ENCODE results near the gene ASMT. TPM values are rescaled to one million over a fixed set of nuclear protein-coding genes. Genes with fewer than 3 reads are reported as not detected.
A peak's percentile ranks its signal among the peaks of the same experiment; 100 is the strongest.

Gene ASMT
- total RNA-seq, 1 donor from 2014 or later = not detected

DNA sequence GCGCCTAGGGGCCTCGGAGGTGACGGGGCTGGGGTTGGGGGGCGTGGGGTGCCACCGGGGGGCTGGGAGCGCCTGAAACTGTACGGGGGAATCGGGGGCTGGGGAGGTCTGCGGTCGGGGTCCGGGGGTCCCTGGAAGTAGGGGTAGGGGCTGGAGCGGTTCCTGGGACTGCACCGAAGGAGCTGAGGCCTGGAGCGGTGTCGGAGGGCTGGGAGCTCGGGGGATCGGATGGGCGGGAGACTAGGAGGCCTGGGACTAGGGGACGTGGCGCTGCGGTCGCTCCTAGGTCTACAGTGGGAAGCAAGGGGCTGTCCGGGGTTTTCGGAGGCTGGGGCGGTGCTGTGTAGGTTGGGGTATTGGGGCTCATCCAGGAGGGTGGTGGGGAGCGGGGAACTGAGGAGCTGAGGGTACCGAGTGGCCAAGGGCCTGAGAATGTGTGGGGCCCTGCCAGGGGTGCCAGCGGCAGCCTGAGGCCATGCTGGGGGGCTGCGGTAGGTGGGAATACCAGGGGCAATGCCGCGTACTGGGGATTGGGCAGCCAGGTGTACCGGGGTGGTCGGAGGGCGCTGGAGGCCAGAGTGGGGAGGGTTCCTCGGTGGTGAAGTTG lies 22.9 kb upstream of the ASMT start:
- no peak for TF ChIP-seq CTCF (IDR thresholded peaks at IDR 0.05; ENCODE audit: insufficient read depth, low read length, poor library complexity, severe bottlenecking)
- no peak for DNase-seq (ENCODE audit: low read depth)
- no peaks in the 10 kb centered on the region for H3K27me3 ChIP-seq (ENCODE audit: control insufficient read depth, insufficient read depth, low read length)
- peak overlapping the region; percentile 97 for H3K4me3 ChIP-seq (ENCODE audit: low read depth, low read length)
- peaks cover 4% of the 10 kb centered on the region for H3K36me3 ChIP-seq (ENCODE audit: control insufficient read depth, insufficient read depth, low read length)

GRCh38 chrX:1592470-1593142 lies 22.3 kb upstream of the ASMT start:
- no peak for TF ChIP-seq CTCF (IDR thresholded peaks at IDR 0.05; ENCODE audit: insufficient read depth, low read length, poor library complexity, severe bottlenecking)
- H3K36me3 ChIP-seq (ENCODE audit: control insufficient read depth, insufficient read depth, low read length) = peaks cover 4% of the 10 kb centered on the region
- DNase-seq (ENCODE audit: low read depth) = no peak
- H3K4me3 ChIP-seq (ENCODE audit: low read depth, low read length) = peak overlapping the region; percentile 97
- H3K27me3 ChIP-seq (ENCODE audit: control insufficient read depth, insufficient read depth, low read length) = no peaks in the 10 kb centered on the region

DNA sequence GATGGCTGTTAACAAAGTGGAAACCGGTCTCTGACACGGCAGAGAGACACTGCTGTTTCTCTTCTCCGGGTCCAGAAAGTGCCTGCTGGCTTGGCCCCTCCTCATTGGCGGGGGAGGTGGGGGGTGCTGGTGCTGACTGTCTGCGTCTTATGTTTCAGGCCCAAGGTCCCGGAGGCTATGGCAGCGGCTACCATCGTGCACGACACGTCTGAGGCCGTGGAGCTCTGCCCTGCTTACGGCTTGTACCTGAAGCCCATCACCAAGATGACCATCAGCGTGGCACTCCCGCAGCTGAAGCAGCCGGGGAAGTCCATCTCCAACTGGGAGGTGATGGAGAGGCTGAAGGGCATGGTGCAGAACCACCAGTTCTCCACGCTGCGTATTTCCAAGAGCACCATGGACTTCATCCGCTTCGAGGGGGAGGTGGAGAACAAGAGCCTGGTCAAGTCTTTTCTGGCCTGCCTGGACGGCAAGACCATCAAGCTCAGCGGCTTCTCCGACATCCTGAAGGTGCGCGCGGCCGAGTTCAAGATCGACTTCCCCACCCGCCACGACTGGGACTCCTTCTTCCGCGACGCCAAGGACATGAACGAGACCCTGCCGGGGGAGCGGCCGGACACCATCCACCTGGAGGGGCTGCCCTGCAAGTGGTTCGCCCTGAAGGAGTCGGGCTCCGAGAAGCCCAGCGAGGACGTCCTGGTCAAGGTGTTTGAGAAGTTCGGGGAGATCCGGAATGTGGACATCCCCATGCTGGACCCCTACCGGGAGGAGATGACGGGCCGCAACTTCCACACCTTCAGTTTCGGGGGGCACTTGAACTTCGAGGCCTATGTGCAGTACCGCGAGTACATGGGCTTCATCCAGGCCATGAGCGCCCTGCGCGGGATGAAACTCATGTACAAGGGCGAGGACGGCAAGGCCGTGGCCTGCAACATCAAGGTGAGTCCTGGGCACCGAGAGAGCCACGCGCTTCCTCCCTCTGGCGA lies 21.3 kb upstream of the ASMT start:
- Histone ChIP-seq H3K4me3 (ENCODE audit: low read depth, low read length) (peak overlapping the region; percentile 97), H3K36me3 (ENCODE audit: control insufficient read depth, insufficient read depth, low read length) (peaks cover 4% of the 10 kb centered on the region), H3K27me3 (ENCODE audit: control insufficient read depth, insufficient read depth, low read length) (no peaks in the 10 kb centered on the region)
- no peak for DNase-seq (ENCODE audit: low read depth)
- no peak for TF ChIP-seq CTCF (IDR thresholded peaks at IDR 0.05; ENCODE audit: insufficient read depth, low read length, poor library complexity, severe bottlenecking)

DNA sequence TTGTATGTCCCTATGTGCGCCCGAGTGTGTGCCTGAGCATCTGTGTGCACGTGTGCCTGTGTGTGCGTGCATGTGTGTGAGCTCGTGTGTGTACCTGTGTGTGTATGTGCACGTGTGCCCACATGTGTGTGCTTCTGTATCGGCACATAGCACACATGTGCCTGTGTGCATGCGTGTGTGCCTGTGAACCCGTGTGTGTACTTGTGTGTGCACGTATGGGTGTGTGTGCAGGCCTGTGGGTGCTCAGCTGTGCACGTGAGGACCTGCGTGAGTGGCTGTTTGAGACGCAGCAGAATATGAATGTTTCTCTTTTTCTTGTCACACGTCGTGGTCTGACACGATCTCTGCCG lies 19.2 kb upstream of the ASMT start:
- no peak for TF ChIP-seq CTCF (IDR thresholded peaks at IDR 0.05; ENCODE audit: insufficient read depth, low read length, poor library complexity, severe bottlenecking)
- no peak for DNase-seq (ENCODE audit: low read depth)
- Histone ChIP-seq H3K36me3 (ENCODE audit: control insufficient read depth, insufficient read depth, low read length) (peaks cover 4% of the 10 kb centered on the region), H3K4me3 (ENCODE audit: low read depth, low read length) (no peak overlapping the region), H3K27me3 (ENCODE audit: control insufficient read depth, insufficient read depth, low read length) (no peaks in the 10 kb centered on the region)

DNA sequence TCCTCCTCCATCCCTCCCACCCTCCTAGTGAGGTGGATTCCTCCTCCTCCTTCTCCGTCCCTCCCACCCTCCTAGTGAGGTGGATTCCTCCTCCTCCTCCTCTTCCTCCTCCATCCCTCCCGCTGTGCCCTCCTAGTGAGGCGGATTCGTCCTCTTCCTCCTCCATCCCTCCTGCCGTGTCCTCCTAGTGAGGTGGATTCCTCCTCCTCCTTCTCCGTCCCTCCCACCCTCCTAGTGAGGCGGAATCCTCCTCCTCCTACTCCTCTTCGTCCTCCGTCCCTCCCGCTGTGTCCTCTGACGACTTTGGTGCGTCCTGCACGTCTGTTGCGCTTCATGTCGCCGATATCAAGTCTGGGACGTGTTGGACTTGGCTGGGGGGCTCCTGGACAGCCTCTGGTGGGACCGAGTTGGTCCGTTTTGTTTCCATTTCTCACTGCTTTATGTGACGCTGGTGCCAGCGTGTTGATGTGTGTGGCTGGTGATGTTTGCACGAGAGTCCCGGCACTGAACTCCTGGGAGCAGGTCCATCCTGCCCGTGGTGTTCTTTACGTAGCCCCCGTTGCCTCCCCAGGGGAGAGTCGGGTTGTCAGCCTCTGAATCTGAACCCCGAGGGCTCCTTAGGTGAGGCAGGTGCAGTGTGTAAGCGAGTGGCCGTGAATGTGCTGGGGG lies 18.0 kb upstream of the ASMT start:
- Histone ChIP-seq H3K36me3 (ENCODE audit: control insufficient read depth, insufficient read depth, low read length) (peaks cover 4% of the 10 kb centered on the region), H3K27me3 (ENCODE audit: control insufficient read depth, insufficient read depth, low read length) (no peaks in the 10 kb centered on the region), H3K4me3 (ENCODE audit: low read depth, low read length) (no peak overlapping the region)
- TF ChIP-seq CTCF (IDR thresholded peaks at IDR 0.05; ENCODE audit: insufficient read depth, low read length, poor library complexity, severe bottlenecking) = no peak
- no peak for DNase-seq (ENCODE audit: low read depth)

All from kidney epithelial cell (primary cell).